Smooth muscle cell (in vitro differentiated cells): ENCODE results near the gene BACH1. TPM values are rescaled to one million over a fixed set of nuclear protein-coding genes. Genes with fewer than 3 reads are reported as not detected.

Experiments used
- DNase-seq: peaks from one replicate; lab custom pipeline; 2025; ENCODE audit not compliant: unreplicated experiment; lab: John Stamatoyannopoulos, UW
- H2AFZ ChIP-seq: fragments of 200-600 bp; sonication (generic); 2 replicates; pipeline ENCODE4 v1.6.0; 2016; ENCODE audit warnings: antibody characterized with exemption, low read depth, mild to moderate bottlenecking
- H3F3A ChIP-seq: fragments of 200-600 bp; sonication (generic); 2 replicates; pipeline ENCODE4 v1.6.0; 2017; ENCODE audit warnings: antibody characterized with exemption, low read depth
- H3K27ac ChIP-seq: fragments of 200-600 bp; sonication (generic); 2 replicates; pipeline ENCODE4 v1.5.1; 2016; ENCODE audit warnings: low read depth, mild to moderate bottlenecking
- H3K27me3 ChIP-seq: fragments of 200-600 bp; sonication (generic); 2 replicates; pipeline ENCODE4 v1.6.1; 2016; ENCODE audit warnings: low read depth, mild to moderate bottlenecking
- H3K36me3 ChIP-seq: fragments of 200-600 bp; sonication (generic); 2 replicates; pipeline ENCODE4 v1.5.1; 2016; ENCODE audit warnings: low read depth
- H3K4me1 ChIP-seq: fragments of 200-600 bp; sonication (generic); 2 replicates; pipeline ENCODE4 v1.5.1; 2016; ENCODE audit warnings: low read depth
- H3K4me2 ChIP-seq: fragments of 200-600 bp; sonication (generic); 2 replicates; pipeline ENCODE4 v1.6.0; 2016; ENCODE audit warnings: mild to moderate bottlenecking
- H3K4me3 ChIP-seq: fragments of 200-600 bp; sonication (generic); 2 replicates; pipeline ENCODE4 v1.5.1; 2016; ENCODE audit warnings: mild to moderate bottlenecking
- H3K79me2 ChIP-seq: fragments of 200-600 bp; sonication (generic); 2 replicates; pipeline ENCODE4 v1.6.0; 2016; ENCODE audit warnings: low read depth, mild to moderate bottlenecking
- H3K9ac ChIP-seq: fragments of 200-600 bp; sonication (generic); 2 replicates; pipeline ENCODE4 v1.6.0; 2016; ENCODE audit warnings: low read depth
- H3K9me3 ChIP-seq: fragments of 200-600 bp; sonication (generic); replicated peaks from 2 replicates; pipeline ENCODE4 v1.5.1; 2016; ENCODE audit warnings: low read depth
- H4K20me1 ChIP-seq: fragments of 200-600 bp; sonication (generic); 2 replicates; pipeline ENCODE4 v1.6.0; 2016; ENCODE audit warnings: low read depth
- CTCF ChIP-seq: fragments of 200-600 bp; sonication (generic); IDR thresholded peaks from 2 replicates; pipeline ENCODE4 v1.5.1; 2017; ENCODE audit warnings: borderline replicate concordance, mild to moderate bottlenecking, antibody characterized with exemption; ENCODE audit not compliant: insufficient read depth, poor library complexity, severe bottlenecking
- WGBS: methylation state at CpG from one replicate; pipeline ENCODE4 v1.1.7; 2016; ENCODE audit warnings: low lambda C conversion rate; 5-methylcytosine and 5-hydroxymethylcytosine counted together
- polyA plus RNA-seq: library from polyadenylated mRNA; unstranded; fragments of >200 nt; fragmentation: Nextera tagmentation; extraction: Ambion mirVana; gene quantifications from 2 replicates; pipeline ENCODE4 v1.2.1, GENCODE V29; 2016
- total RNA-seq: library from RNA; depleted of rRNA; stranded (reverse); fragments of >200 nt; gene quantifications from 2 replicates; pipeline ENCODE4 v1.2.3, GENCODE V29; 2014

The BACH1 gene
- total and polyA plus RNA-seq, 2 experiments from 2014 or later: 29.5 to 103 TPM

DNA sequence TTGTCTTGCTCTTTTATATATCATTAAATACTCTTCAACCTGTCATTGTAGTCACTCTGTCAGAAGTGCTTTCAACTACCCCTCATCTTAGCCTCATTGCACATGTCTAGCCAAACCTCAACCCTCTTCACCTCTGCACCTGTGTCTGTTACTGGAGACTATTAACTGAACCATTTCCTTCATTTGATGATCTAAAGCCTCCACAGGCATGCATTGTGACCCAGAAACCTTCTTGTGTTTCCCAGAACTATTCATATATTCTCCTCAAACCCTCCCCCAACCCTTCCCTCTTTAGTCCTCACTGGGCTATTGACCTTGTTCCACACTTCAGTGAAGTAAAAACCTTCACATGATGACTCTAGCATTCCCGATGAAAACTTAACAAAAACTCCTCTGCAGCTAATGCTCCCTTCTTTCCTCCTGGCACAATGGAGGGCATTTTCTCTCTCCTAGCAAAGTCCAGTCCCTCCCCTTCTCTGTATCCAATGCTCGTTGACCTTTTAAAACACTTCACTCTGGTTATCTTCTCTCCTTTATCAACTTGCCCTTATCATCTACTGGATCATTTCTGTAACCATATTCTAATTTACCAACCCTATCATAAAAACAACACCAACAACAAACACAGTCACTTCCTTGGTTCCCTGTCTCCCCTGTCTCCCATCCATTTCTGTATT is 86.1 kb downstream of the BACH1 start:
- no peaks in the 10 kb centered on the region for H3K79me2 ChIP-seq
- DNase-seq: no peak
- H3K36me3 ChIP-seq: no peaks in the 10 kb centered on the region
- H3K9me3 ChIP-seq: no peaks in the 10 kb centered on the region
- no peak for TF ChIP-seq CTCF
- H3K4me1 ChIP-seq: no peaks in the 10 kb centered on the region
- H3K27ac ChIP-seq: no peak overlapping the region
- H3K4me3 ChIP-seq: no peak overlapping the region
- no peak overlapping the region for H3K9ac ChIP-seq
- H3K27me3 ChIP-seq: no peaks in the 10 kb centered on the region
- H3K4me2 ChIP-seq: no peak overlapping the region
- H2AFZ ChIP-seq: no peak overlapping the region
- H4K20me1 ChIP-seq: no peaks in the 10 kb centered on the region
- WGBS: 54% methylated on average over 2 of the region's 2 CpGs
- H3F3A ChIP-seq: no peaks in the 10 kb centered on the region

DNA sequence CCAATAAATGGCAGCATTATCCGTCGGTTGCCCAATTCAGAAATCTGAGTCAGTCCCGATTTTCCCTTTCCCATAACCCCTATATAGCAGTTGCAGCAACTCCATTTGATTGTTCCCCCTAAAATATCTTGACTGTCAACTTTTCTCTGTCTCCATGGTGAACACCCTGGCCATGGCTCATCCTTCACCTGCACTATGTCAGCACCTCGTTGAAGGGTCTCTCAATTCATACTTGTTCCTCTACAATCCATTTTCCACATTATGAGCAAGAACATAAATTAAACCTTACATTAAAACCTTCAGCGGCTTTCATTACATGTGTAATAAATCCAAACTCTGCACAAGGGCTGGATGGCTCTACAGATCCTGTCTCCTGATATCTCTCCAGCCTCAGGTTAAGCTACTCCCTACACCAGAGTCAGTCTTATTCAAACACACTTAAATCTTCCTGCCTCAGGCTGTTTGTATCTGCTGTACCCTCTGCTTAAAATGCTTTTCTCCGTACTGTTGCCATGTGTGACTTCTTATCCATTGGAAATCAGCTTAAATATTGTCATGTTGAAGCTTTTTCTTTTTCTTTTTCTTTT is 87.3 kb downstream of the BACH1 start:
- no peak for TF ChIP-seq CTCF
- Histone ChIP-seq H3K9ac (no peak overlapping the region), H3K36me3 (no peaks in the 10 kb centered on the region), H2AFZ (no peak overlapping the region), H3K79me2 (no peaks in the 10 kb centered on the region), H3K27ac (no peak overlapping the region), H3K4me3 (no peak overlapping the region), H3K27me3 (no peaks in the 10 kb centered on the region), H4K20me1 (no peaks in the 10 kb centered on the region), H3K9me3 (no peaks in the 10 kb centered on the region), H3F3A (no peaks in the 10 kb centered on the region), H3K4me1 (no peaks in the 10 kb centered on the region), H3K4me2 (no peak overlapping the region)
- WGBS: 83% methylated on average over 6 of the region's 6 CpGs
- no peak for DNase-seq

GRCh38 chr21:29386803-29387202 is 88.1 kb downstream of the BACH1 start:
- no peak overlapping the region for H2AFZ ChIP-seq
- no peak overlapping the region for H3K4me3 ChIP-seq
- 94% methylated on average over 4 of the region's 4 CpGs for WGBS
- H4K20me1 ChIP-seq: no peaks in the 10 kb centered on the region
- no peaks in the 10 kb centered on the region for H3K4me1 ChIP-seq
- H3K79me2 ChIP-seq: no peaks in the 10 kb centered on the region
- H3K36me3 ChIP-seq: no peaks in the 10 kb centered on the region
- H3K27ac ChIP-seq: no peak overlapping the region
- H3K4me2 ChIP-seq: no peak overlapping the region
- no peaks in the 10 kb centered on the region for H3K27me3 ChIP-seq
- H3F3A ChIP-seq: no peaks in the 10 kb centered on the region
- no peaks in the 10 kb centered on the region for H3K9me3 ChIP-seq
- DNase-seq: no peak
- H3K9ac ChIP-seq: no peak overlapping the region
- no peak for TF ChIP-seq CTCF

GRCh38 chr21:29387598-29387997 is 88.9 kb downstream of the BACH1 start:
- Histone ChIP-seq H3K79me2 (no peaks in the 10 kb centered on the region), H3F3A (no peaks in the 10 kb centered on the region), H3K4me2 (no peak overlapping the region), H3K27ac (no peak overlapping the region), H3K4me3 (no peak overlapping the region), H3K36me3 (no peaks in the 10 kb centered on the region), H4K20me1 (no peaks in the 10 kb centered on the region), H3K4me1 (no peaks in the 10 kb centered on the region), H2AFZ (no peak overlapping the region), H3K9ac (no peak overlapping the region), H3K9me3 (no peaks in the 10 kb centered on the region), H3K27me3 (no peaks in the 10 kb centered on the region)
- TF ChIP-seq CTCF: no peak
- whole genome bisulfite sequencing: 95% methylated on average over 5 of the region's 5 CpGs
- DNase-seq: no peak
